GM18951 (cell line): ENCODE results near the gene KDM4C.
"Not testable (repeated sequence)": the region's sequence is repeated elsewhere in the genome, so short reads cannot be mapped to it uniquely, and the experiment has no call there.

Experiments
- POLR2A ChIP-seq: IDR thresholded peaks from 4 replicates; pipeline ENCODE4 v1.6.1; 2011; ENCODE audit warnings: mild to moderate bottlenecking; ENCODE audit not compliant: insufficient read length, insufficient read depth; ENCODE audit errors: extremely low read depth
- in situ Hi-C: fragments of 300-500 bp; cut with MboI; formaldehyde crosslinking; loops from one replicate; pipeline ENCODE4 v1.12.0; 2022; ENCODE audit warnings: low sequenced_read_pairs, mixed read lengths, inconsistent platforms; ENCODE audit not compliant: unreplicated experiment

KDM4C gene

DNA sequence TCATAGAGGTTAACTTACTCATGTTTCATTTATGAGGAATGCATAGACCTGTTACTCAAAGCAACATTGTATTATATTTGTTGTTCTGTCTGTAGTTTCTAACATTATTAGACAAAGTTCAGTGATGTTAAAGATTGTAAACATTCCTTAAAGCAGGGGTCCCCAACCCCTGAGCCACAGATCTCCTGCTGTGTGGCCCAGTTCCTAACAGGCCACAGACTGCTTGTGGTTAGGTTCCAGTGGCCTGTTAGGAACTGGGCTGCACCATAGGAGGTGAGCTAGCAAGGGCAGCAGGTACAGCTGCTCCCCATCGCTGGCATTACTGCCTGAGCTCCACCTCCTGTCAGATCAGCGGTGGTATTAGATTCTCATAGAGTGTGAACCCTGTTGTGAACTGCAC, 181.1 kb downstream of the KDM4C start:
- in situ Hi-C loops, result no loop called here
- no peak for TF ChIP-seq POLR2A

GRCh38 chr9:6941501-6941900, 183.7 kb downstream of the KDM4C start:
- in situ Hi-C loops, result no loop called here
- TF ChIP-seq POLR2A, result no peak

GRCh38 chr9:6942406-6942805, 184.6 kb downstream of the KDM4C start:
- no peak for TF ChIP-seq POLR2A
- in situ Hi-C loops, result no loop called here

DNA sequence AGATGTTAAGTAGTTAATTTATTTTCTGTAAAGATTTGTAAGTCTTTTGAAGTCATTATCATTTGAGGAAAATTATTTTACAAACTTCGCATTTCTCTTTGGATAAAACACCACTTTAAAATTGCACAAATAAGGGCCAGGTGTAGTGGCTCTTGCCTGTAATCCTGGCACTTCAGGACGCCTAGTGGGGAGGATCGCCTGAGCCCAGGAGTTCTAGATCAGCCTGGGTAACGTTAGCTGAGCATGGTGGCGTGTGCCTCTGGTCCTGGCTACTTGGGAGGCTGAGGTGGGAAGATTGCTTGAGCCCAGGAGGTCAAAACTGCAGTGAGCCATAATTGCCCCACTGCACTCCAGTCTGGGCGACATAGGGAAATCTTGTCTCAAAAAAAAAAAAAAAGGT, 185.5 kb downstream of the KDM4C start:
- TF ChIP-seq POLR2A, result no peak
- in situ Hi-C loops, result no loop called here

DNA sequence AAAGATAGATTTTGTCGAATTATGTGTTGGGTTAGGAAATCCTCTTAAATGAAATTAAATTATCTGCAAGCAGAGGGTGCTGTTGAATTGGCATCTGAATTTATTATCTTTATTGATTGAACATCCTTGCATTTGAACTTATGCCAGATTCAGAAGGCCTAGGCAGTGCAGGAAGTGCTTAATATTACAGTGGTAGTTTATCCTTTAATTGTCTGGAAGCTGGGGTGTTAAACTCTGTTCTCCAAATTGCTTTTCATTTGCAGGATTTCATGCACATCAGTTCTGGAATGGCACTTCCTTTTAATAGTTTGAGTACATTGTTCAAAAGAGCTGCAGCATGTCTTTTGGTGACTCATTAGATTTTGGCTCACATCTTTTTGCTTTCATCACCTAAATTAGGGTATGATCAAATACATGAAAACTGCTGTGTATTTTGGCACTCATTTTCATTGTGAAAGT, 186.3 kb downstream of the KDM4C start:
- in situ Hi-C loops, result no loop called here
- TF ChIP-seq POLR2A, result no peak

DNA sequence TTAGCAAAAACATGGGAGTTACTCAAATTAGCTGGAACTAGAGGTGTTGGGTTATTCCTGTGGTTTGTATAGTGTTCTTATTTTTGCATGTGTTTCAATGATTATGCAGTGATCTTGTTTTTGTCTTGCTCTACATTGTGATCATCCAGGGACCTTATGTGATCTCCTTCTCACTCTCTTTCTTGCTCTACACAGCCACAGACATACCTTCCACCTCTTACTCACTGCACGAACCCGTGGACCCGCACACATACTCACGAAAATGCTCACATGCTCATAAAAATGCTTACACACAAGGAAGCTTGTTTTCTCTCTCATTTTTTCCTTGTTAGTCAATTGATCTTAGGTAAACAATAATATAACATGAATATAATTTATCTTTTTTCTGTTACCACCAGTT, 187.1 kb downstream of the KDM4C start:
- in situ Hi-C loops, result no loop called here
- no peak for TF ChIP-seq POLR2A

DNA sequence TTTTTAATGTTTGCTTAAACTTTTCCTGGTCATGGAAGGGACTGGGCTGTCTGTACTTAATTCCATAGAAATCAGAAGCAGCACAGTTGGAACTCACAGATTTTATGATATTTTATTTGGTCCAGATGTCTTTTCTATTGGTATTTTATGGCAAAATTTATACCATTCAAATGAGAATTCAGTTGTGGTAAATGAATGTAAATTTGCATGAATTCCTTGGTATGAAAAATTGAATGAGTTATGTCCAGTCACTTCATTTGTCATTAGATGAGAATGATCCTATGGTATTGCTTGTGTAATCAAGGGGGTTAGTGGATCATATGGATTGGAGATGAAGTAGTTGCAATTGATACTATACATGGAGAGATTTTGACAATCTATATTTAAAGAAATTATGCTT, 188.0 kb downstream of the KDM4C start:
- in situ Hi-C loops, result no loop called here

DNA sequence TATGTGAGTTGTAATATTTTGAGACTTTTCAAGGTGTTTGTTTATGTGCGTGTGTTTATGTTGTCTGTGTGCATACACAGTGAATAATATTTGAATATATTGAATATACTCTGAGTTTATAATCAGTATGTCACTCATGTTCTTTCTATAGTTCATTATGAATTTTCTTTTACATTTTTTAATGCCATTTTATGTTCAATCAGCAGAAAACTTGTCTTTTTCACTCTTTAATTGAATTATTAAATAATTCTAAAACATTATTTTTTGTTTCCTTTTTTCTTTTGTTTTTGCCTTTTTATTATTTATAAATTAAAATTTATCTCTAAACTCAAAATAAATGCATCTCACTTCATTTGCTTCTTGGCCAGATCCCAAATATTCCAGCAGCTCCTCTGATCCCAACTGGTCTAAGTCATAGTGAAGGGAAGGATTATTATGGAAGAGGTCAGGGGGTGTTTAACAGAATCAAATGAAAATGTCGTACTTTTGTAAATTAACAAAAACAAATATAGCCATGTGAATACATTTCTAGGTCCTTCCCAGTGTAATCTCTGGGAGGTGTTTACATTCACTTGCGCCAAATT, 188.9 kb downstream of the KDM4C start:
- in situ Hi-C loops, result no loop called here
- TF ChIP-seq POLR2A, result no peak

More for the DNA sequence above, 188.0 kb downstream of the KDM4C start:
- TF ChIP-seq POLR2A, result no peak

GRCh38 chr9:6948921-6949320, 191.1 kb downstream of the KDM4C start:
- in situ Hi-C loops, result not testable (repeated sequence)

DNA sequence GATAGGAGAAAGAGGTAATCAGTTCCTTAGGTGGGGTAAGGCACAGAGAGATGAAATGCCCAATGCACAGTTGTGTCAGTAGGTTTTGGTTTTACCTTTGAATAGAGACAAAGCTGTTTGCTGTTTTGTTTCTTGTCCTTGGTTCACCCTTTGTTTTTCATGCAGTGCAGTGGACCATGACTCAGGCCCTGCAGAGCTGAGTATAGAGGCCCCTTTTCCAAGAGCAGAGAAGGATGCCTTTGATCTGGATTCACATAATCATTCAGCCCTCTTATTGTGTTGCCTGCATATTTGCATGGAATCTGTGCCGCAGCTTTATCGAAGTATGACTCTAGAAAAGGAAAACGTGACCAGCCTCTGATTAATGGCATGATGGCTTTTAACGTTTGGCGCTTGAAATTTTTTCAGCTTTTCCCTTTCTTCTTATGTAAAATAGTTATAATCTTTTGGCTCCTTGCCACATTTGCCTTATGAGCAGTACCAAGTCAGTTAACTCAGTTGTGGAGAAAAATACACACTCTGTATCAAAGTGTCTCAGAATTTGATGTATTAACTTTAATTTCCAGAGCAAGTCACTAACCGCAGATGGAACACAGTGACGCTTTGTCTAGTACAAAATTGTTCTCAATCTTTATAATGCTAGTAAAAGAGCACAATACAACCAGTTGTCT, 197.6 kb downstream of the KDM4C start:
- TF ChIP-seq POLR2A, result no peak
- in situ Hi-C loops, result no loop called here

- in situ Hi-C loops, result no loop called here
- TF ChIP-seq POLR2A, result no peak
Measured at GRCh38 chr9:6956879-6957278, 199.1 kb downstream of the KDM4C start.

GRCh38 chr9:6959270-6960000, 201.7 kb downstream of the KDM4C start:
- TF ChIP-seq POLR2A, result no peak
- in situ Hi-C loops, result no loop called here

GRCh38 chr9:6960777-6961176, 203.0 kb downstream of the KDM4C start:
- TF ChIP-seq POLR2A, result no peak
- in situ Hi-C loops, result no loop called here
